ENCODE results near the gene PCDHGB1.

DNA sequence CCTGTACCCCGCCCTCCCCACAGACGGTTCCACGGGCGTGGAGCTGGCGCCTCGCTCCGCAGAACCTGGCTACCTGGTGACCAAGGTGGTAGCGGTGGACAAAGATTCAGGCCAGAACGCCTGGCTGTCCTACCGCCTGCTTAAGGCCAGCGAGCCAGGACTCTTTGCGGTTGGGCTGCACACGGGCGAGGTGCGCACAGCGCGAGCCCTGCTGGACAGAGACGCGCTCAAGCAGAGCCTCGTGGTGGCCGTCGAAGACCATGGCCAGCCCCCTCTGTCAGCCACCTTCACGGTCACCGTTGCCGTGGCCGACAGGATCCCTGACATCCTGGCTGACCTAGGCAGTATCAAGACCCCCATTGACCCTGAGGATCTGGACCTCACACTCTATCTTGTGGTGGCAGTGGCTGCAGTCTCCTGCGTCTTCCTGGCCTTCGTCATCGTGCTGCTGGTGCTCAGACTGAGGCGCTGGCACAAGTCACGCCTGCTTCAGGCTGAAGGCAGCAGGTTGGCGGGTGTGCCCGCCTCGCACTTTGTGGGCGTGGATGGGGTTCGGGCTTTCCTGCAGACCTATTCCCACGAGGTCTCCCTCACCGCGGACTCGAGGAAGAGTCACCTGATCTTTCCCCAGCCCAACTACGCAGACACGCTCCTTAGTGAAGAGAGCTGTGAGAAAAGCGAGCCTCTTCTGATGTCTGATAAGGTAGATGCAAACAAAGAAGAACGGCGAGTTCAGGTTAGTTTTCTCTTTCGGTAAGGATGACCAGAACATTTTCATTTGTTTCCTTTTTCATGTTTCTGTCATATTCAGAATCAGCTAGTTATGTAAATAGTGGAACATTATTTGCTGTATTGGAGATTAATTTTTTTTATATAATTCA, 16.4 kb downstream of the PCDHGB1 start:
- TF ChIP-seq, protein P1, sequence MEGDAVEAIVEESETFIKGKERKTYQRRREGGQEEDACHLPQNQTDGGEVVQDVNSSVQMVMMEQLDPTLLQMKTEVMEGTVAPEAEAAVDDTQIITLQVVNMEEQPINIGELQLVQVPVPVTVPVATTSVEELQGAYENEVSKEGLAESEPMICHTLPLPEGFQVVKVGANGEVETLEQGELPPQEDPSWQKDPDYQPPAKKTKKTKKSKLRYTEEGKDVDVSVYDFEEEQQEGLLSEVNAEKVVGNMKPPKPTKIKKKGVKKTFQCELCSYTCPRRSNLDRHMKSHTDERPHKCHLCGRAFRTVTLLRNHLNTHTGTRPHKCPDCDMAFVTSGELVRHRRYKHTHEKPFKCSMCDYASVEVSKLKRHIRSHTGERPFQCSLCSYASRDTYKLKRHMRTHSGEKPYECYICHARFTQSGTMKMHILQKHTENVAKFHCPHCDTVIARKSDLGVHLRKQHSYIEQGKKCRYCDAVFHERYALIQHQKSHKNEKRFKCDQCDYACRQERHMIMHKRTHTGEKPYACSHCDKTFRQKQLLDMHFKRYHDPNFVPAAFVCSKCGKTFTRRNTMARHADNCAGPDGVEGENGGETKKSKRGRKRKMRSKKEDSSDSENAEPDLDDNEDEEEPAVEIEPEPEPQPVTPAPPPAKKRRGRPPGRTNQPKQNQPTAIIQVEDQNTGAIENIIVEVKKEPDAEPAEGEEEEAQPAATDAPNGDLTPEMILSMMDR (IDR thresholded peaks at IDR 0.05; ENCODE audit: low read depth, low read length) = no peak
- TF ChIP-seq POLR2A (IDR thresholded peaks at IDR 0.05; ENCODE audit: extremely low read depth, insufficient read length) = no peak
